DMS153 treated with DMSO at 0.1 percent for 48 hours (cell line): ENCODE results near the gene FAM3A.

Experiments used
- DNase-seq: peaks from one replicate; lab custom pipeline; 2025; ENCODE audit not compliant: unreplicated experiment; lab: John Stamatoyannopoulos, UW

The FAM3A gene

GRCh38 chrX:154462396-154462795 is 53.6 kb downstream of the FAM3A start:
- no peak for DNase-seq

DNA sequence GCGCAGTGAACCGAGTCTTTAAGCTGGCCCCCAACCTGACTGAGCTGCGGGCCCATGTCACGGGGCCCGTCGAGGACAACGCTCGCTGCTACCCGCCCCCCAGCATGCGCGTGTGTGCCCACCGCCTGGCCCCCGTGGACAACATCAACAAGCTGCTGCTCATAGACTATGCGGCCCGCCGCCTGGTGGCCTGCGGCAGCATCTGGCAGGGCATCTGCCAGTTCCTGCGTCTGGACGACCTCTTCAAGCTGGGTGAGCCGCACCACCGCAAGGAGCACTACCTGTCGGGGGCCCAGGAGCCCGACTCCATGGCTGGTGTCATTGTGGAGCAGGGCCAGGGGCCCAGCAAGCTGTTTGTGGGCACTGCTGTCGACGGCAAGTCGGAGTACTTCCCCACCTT is 55.7 kb downstream of the FAM3A start:
- DNase-seq, result no peak

DNA sequence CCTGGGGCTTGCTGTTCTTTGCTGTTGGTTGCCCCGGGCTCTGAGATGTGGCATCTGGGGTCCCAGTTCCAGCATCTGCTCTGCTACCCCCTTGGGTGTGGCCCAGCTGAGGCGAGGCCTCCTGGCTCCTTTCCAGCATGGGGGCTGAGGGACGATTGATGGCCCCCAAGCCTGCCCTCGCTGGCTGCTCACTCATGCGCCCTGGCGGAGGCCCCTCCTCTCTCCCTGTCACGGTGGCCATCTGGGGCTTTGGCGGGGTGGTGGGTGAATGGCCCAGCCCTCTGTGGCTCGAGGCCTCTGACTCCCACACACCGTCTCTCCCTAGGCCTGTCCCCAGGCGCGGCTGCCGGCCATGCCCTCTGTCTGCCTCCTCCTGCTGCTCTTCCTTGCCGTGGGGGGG is 56.2 kb downstream of the FAM3A start:
- no peak for DNase-seq

- DNase-seq, result peak; percentile 48
Observed at GRCh38 chrX:154458954-154459778, 56.9 kb downstream of the FAM3A start.

DNA sequence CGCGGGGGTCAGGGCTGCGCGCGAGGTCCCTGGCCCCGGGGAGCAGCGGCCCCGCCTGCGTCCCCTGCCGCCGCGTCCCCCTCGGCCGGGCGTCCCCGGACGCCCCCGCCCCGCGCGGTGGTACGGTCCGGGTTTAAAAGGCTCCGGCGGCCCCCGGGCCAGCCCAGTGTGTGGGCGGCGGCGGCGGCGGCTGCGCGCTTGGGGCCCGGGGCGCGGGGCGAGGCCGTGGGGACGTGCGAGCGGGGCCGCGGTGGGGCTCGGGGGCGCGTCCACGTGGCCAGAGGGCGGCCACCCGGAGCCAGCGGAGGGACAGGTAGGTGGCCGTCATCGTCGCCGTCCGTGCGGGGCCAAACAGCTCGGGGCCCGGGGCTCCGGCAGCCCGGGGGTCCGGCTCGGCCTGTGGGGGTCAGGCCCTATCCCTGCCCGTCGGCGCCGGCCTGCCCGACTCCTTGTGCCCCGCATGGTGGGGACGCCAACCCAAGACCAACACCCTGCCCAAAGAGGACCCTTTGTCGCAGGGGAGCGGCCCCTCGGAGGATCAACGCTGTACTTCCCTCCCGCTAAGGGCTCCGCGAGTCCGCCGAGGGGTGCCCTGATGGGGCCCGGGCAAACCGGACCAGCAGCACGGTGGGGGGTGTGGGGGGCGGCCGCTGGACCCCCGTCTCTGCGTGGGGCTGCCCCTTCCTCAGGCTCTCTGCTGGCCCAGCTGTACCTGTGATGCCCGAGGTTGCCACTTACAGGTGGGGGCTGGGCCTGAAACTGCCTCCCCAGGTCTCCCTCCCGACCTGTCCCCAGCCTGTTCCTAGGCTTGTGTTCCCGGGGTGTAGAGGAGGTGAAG is 57.7 kb downstream of the FAM3A start, which contains the start of gene PLXNA3:
Gene PLXNA3, plus strand, starts transcription at position 166 of the 838 bp plus-strand sequence. CDS start 1,903 bp downstream, outside the sequence.
- DNase-seq, result peak; percentile 2

DNA sequence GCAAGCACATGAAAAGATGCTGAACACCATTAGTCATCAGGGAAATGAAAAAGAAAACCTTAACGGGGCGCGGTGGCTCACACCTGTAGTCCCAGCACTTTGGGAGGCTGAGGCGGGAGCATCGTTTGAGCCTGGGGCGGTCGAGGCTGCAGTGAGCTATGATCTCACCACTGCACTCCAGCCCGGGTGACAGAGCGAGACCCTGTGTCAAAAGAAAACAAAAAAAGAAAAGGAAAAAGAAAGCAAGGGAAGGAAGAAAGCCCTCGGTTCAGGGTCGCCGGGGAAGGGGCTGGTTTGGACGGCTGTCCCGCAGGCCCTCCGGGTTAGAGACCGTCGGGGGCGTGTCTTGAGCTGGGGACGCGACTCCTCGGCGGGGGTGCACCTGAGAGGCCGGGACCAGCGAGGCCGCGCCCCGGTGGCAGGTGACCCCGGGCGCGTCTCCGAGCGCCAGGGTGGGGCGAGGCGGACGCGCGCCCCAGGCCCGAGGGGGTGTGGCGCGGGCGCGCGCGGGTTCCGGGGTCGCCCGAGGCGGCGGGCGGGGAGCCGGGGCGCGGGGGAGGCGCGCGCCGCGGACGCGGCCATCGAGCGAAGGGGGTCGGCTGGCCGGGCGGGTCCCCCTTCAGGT is 58.4 kb downstream of the FAM3A start:
- DNase-seq, result peak; percentile 11
